Activated T-helper 9 cell treated with anti-CD3 and anti-CD28 coated beads, Interleukin-2, amount 50 U/mL, for 16 hours (primary cell): ENCODE results near the gene WDR74.
"Not testable (repeated sequence)": the region's sequence is repeated elsewhere in the genome, so short reads cannot be mapped to it uniquely, and the experiment has no call there.

Experiments
- DNase-seq: peaks from one replicate; pipeline ENCODE4 v3.0.0-alpha.2; 2020; ENCODE audit warnings: low read depth

Gene WDR74

DNA sequence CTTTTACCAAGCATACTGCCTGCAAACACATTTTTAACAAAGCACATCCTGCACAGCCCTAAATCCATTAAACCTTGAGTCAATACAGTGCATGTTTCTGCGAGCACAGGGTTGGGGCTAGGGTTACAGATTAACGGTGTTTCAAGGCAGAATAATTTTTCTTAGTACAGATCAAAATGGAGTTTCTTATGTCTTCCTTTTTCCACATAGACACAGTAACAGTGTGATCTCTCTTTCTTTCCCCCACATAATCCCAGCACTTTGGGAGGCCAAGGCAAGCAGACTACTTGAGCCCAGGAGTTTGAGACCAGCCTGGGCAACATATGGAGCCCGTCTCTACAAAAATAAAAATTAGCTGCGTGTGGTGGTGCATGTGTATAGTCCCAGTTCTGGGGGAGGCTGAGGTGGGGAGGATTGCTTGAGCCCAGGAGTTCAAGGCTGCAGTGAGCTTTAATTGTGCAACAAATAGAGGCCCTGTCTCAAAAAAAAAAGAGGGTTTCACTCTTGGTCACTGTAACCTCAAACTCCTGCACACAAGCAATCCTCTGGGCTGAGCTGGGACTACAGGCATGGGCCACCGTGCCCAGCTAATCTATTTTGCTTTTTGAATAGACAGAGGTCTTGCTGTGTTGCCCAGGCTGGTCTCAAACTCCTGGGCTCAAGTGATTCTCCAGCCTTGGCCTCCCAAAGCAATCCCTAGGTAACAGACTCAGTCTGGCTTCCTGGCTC, 21.6 kb upstream of the WDR74 start:
- no peak for DNase-seq

- DNase-seq: not testable (repeated sequence)
Measured at GRCh38 chr11:62859281-62859703, 19.9 kb upstream of the WDR74 start.

GRCh38 chr11:62858201-62858600, 18.8 kb upstream of the WDR74 start:
- no peak for DNase-seq

DNA sequence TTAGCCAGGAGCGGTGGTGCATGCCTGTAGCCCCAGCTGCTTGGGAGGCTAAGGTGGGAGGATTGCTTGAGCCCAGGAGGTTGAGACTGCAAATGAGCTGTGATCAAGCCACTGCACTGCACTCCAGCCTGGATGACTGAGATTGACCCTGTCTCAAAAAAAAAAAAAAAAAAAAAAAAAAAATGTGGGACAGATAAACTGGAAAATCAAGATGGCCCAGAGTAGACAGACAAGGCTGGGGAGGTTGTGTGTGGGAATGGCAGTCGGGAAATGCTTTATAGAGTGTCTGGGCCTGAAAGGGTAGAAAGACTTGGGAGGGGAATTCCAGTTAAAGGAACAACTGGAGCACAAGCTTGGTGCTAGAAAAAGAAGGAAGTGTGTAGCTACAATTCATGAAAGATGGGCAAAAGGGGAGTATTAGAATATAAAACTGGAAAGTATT, 18.2 kb upstream of the WDR74 start:
- DNase-seq: no peak

- no peak for DNase-seq
Measured at GRCh38 chr11:62856333-62856895, 17.0 kb upstream of the WDR74 start.

DNA sequence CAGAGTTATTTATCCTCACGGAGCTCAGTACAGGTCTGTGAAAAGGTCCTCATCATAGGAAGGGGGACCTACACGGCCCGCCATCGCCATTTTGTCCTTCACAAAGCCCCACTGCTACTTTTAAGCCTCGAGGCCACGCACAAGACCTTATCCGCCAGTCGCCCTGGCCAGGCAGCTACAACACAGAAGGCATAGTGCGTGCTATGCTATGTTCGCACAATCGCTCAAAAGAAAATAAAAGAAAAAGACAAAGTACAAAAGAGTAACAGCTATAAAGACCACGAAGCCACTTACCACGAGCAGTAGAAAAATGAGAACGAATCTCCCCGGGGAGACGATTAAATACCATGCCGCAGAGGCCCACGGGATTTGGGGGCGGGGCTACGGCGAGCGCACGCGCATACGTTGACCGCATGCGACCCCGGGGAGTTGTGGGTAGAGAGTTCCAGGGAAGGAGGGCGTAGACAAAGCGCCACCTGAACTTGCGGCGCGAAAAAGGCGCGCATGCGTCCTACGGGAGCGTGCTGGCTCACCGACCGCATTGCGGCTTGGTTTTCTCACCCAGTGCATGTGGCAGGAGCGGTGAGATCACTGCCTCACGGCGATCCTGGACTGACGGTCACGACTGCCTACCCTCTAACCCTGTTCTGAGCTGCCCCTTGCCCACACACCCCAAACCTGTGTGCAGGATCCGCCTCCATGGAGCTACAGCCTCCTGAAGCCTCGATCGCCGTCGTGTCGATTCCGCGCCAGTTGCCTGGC, 16.4 kb upstream of the WDR74 start:
- peak; percentile 98 for DNase-seq

GRCh38 chr11:62854825-62855570, 15.6 kb upstream of the WDR74 start:
- DNase-seq: no peak

GRCh38 chr11:62854013-62854824, 14.8 kb upstream of the WDR74 start:
- no peak for DNase-seq

- DNase-seq: no peak
Measured at GRCh38 chr11:62853279-62853965, 14.0 kb upstream of the WDR74 start.

DNA sequence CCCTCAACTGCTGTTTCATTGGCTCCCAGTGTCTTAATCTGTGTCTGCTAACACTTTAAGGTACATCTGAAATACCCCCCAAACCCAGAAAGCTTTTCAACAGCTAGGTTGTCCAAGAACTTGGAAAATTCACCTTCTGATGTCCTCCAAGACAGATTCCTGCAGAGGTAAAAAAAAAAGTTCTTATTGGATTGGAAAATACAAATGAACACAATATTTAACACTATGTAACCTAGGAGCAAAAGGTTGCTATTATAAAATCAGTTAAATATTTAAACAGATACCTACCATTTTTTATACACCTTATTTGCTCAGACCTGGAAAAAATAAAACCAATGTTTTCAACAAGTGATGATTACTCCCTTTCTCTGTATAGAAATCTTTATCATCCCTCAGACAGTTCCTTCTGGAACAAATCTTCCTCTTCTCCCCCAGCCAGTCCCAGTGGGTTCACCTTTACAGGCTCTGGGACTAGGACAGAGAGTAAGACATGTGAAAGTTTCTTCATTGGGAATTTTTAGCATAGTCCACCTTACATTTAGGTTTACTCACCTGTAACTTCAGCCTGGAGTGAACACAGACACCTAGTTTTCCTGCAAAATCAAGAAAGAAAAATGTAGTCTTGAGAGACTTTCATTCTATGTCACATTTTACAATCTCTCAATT, 13.3 kb upstream of the WDR74 start:
- no peak for DNase-seq

- DNase-seq: no peak
Measured at GRCh38 chr11:62851807-62852522, 12.6 kb upstream of the WDR74 start.

- DNase-seq: no peak
Measured at GRCh38 chr11:62850911-62851806, 11.8 kb upstream of the WDR74 start.

- no peak for DNase-seq
Measured at GRCh38 chr11:62847767-62848314, 8.5 kb upstream of the WDR74 start.

GRCh38 chr11:62846177-62846576, 6.8 kb upstream of the WDR74 start:
- no peak for DNase-seq

DNA sequence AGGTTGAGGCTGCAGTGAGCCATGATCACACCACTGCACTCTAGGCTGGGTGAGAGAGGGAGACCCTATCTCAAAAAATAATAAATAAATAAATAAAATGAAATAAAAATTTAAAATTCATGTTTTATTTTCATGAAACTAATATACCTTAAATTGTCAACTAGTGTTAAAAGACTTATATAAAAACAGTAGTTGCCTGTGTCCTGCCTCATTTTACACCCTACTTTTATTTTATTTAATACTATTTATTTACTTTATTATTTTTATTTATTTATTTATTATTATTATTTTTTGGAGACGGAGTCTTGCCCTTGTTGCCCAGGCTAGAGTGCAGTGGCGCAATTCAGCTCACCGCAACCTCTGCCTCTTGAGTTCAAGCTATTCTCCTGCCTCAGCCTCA, 4.8 kb upstream of the WDR74 start:
- DNase-seq: no peak

DNA sequence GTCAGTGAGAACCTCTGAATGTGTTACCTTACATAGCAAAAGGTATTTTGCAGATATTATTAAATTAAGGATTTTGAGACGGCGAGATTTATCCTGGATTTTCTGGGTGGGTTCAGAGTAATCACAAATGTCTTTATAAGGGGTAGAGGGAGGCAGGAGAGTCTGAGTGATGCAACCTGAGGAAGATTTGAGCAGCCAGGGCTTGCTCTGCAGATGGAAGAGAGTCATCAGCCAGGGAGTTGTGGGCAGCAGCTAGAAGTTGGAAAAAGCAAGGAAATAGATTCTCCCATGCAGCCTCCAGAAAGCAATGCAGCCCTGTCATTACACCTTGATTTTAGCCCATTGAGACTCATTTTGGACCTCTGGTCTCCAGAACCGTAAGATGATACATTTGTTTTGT, 4.1 kb upstream of the WDR74 start:
- DNase-seq: no peak

- not testable (repeated sequence) for DNase-seq
Measured at GRCh38 chr11:62842891-62843290, 3.5 kb upstream of the WDR74 start.

DNA sequence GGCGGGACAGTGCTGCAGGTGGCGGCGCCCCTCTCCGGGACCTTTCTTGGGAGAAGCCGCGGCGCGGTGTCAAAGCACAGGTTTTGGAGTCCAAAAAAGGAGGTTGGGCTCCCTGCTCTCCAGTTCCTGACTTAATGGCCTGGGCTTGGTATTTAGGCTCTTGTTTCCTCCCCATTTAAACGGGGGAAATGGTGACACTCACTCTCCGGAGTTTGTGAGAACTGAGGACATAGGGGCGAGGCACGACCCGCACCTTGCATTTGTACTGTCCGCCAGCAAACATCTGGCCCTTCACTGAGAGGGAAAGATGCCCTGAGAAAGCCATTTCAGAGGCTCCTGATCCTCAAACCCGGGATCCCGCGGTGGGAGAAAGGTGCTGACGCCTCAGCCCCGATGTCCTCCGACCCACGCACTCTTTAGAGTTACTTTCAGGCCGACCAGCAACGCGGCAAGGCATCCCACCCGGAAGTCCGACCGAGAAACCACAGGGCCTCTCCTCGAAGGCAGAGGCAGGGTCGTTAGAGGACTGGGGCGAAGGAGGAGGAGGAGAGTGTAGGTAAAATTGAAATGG, 2.9 kb upstream of the WDR74 start:
- DNase-seq: no peak
